T-helper 22 cell (primary cell): Measurements from ENCODE around the gene KDSR.
A peak's percentile ranks its signal among the peaks of the same experiment; 100 is the strongest.

Experiments used
- DNase-seq: peaks from one replicate; pipeline ENCODE4 v3.0.0-alpha.2; 2020; ENCODE audit warnings: low read depth

KDSR gene, protein sequence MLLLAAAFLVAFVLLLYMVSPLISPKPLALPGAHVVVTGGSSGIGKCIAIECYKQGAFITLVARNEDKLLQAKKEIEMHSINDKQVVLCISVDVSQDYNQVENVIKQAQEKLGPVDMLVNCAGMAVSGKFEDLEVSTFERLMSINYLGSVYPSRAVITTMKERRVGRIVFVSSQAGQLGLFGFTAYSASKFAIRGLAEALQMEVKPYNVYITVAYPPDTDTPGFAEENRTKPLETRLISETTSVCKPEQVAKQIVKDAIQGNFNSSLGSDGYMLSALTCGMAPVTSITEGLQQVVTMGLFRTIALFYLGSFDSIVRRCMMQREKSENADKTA

DNA sequence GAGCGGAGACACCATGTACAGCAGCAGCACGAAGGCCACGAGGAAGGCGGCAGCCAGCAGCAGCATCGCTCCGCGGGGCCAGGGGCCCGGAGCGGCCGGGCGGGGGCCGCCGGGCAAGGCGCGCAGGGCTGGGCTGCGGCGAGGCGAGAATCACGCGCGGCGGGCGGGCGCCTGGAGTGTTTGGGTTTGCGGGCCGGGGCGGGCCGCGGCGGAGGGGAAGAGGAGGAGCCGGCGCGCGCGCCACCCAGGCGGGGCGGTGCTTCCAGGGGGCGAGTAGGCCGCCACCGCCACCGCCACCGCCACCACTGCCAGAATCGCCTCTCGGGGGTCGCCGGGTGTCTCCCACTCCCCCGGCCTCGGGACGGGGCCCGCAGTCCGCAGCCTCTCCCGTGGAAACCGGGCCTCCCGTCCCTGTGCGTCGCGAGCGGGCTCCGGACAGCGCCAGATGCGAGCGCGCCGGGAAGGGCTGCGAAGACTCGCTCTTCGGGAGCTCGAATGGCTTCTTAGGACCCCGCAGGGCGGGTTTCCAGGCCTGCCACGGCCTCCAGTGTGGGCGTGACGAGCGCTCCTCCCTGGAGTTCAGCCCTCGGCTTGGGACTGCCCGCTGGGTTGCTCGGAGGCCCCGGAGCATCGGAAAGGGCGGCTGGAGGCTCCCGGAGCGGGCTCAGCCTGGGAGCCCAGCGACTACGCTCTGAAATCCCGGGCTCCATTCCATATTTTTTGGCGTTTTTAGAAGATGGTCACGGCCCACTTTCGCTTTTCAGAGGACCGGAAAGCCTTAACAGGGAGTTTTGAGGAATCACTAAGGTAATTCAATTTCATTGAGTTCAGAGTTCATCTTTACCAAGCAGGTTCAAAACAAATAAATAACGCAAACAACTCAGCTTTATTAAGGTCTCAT, at the start of gene KDSR:
TSS of gene KDSR (minus strand) at position 154 of the 901 bp plus-strand sequence. CDS start at position 66, 88 bp downstream.
- DNase-seq: peak; percentile 68

DNA sequence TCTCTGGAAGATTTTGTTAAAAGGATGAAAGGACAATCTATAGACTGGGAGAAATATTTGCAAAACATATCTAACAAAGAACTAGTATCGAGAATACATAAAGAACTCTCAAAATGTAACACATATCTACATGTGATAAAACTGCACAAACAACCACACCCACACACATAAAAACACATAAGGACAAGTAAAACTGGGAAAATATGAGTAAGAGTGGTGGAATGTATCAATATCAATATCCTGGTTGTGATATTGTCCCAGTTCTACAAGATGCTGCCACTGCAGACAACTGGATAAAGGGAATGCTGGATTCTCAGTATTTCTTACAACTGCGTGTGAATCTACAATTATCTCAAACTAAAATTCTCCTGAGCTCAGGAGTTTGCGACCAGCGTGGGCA, 45.9 kb upstream of the KDSR start:
- DNase-seq: no peak

DNA sequence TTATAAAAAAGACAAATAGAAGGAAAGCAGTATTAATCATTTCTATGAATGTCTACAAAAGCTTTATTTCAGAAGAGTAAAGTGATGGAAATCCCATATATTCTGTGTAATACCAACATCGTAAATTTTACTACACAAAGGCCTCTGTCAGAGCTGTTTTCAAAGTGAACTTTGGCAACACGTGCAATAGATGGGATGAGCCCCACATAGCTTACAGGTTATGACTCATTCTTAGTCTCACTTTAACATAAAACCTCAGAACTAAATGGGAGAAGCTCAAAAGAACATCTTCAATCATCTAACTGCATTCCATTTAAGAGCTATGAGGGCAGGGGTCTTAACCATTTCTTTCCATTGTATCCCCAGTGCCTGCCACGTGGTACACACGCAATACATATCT, 43.8 kb upstream of the KDSR start:
- DNase-seq: no peak

DNA sequence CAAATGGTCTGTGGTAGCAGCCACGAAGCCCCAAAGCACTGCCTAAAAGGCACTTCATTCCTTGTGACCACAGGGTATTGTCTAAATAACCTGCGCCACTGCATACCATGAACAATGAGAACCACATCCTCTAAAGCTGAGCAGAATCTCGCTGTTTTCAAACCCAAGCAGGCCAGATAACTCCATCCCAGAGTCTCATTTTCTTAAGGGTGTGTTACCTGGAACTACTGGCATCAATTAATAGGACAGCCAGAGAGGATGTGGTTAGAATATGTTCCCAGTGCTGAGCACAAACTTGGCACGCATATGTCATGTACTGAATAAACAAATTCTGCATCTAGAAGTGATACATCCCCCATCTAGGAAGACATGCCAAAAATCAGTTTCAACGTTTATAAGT, 42.3 kb upstream of the KDSR start:
- DNase-seq: no peak

DNA sequence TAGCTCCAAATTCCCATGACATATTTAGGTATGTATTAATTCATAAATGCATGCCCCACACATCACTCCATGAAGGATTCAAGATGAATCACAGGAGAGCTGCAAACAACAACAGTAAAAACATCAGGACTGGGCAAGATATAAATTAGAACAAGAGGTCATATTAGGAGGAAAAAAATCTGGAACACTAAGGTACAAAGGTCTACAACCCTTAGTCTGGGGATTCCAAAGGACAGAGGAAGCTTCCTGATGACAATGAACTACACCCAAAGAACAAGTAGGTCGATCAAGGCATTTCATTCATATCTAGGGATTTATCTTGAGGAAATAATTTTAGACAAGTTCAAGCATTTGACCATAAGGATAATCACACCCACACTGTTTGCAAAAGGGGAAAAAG, 40.7 kb upstream of the KDSR start:
- no peak for DNase-seq

DNA sequence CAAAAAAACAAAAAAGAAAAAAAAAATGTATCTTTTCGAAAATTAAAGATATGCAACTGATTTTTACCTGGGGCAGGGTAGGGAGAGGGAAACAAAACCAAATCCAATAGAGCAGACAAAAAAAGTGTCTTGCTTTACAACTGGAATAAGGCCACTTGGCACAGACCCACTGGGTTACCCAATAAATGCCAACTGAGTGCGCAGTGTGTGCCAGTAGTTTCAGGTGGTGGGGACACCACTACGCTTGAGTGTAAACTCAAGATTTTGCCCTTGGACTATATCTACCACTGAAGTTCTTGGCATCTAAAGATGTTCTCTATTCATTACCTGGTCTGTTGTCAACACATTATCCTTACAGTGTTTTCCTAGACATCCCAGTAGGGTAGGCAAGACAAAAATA, 39.0 kb upstream of the KDSR start:
- no peak for DNase-seq

DNA sequence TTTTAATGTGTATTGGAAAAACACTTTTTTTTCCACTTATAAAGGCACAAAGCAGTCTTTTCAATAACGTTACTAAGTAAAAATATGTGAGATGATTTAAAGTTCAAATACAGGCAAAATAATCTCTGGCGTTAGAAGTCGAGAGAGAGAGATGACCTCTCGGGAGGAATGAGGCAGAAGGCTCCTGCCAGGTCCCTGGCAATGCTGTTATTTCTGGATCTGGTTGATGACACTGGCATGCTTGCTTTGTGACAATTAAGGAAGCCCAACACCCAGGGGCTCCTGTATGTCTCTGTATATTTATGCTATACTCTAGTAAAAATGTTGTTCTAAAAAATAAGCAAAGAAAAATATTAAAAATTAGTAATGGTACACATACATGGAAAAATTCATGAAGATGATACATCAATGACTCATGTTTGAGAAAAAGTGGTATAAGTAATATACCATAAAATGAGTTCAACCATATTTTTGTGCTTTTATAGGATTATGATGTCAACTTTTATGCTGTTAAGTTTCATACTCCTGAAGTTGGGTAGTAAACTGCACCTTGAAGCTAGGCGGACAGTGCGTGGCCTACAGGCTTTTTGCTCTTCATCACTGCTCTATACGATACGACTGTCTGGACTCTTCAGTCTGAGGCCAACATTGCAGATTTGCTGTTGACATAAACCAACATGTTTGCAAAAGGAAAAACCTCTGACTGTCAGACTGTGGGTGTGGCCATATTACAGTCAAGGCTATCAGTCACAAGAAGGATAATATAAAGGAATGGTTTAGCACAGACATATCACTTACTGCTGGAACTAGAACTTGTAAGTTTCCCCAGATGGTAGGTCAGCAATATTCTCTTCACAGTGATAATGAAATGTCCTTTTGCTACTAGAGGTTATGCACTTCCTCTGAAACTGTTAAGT, 35.5 kb upstream of the KDSR start:
- no peak for DNase-seq

DNA sequence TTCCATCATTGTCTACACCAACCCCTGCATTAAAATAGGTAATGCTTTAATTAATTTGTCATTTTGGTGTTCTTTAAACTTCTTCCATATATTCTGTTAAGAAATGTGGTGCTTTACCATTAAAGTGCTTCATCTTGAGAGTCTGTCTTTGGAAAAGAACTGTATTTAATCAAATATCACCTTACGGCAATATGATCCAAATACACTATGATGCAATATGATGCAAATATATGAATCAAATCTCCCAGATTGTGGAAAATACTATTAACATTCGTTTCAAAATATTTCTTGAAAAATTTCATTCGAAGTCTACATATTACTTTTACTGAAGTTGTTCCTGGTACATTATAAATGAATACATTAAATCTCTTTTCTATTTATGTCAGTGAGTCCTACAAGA, 32.3 kb upstream of the KDSR start:
- DNase-seq: no peak

DNA sequence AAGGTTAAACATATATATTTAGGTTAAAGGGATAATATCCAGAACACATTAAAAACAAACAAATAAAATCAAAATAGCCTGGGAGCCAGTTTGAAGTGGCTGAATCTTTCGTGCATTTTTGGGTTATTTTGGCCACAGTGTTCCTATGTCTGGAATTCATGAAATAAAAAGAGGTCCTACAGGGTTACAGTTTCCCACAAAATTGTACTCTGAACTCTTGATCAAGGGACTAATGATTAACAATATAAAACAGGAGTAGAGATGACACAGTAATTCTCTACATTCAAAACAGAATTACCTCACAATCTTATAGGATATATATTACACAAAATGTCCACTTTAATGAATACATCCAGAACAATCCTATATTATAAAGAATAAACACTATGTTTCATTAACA, 30.3 kb upstream of the KDSR start:
- no peak for DNase-seq

DNA sequence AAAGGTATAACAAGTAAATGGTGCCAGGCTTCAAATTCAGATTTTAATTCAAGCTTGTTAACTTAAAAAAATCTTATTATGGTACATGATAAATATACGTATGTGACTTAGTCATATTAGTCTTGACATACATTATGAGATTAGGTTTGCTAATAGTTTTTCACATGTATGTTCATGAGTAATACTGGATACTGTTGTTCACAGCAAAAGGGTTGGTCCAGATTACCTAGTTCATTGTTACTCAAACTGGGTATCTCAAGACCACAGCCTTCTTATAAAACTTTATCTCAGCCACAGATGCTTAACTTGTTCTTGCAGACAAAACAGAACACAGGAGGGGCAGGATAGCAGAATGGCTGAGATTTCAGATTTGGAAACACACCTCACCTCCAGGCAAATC, 28.5 kb upstream of the KDSR start:
- DNase-seq: no peak

DNA sequence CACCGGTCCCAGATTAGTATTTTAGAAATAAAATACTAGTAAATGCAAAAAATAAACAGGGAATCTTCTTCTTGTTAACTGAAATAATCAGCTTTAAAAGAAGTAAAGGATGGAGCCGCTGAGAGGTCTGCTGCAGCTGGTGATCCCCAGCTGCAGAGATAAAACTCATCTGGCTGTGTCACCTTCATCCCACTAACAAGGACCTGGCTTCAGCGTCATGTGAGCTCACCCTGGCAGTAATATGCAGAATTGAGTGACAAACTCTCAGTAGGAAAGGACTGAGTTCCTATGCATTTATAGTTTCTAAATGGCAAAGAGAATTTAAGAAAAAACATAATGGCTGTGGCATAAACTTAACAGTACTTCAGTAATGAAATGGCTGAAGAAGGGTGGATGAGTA, 27.9 kb upstream of the KDSR start:
- DNase-seq: no peak

DNA sequence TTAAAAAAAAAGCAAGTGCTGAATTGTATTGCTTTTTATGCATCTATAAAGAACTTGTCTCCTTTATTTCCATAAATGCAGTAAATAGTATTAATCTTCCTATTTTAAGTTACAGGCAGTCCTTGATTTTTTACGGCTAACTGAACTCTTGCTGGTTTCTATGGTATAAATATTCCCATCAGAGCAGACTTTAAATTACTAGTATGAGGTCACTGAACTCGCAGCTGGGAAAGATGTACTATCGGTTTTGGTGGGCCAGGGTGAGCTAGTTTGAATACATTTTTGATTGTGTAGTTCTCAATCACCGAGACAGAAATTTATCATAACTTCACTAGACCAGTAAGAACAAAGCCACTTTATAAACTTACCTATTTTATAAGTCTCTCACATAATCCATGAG, 20.9 kb upstream of the KDSR start:
- DNase-seq: no peak

DNA sequence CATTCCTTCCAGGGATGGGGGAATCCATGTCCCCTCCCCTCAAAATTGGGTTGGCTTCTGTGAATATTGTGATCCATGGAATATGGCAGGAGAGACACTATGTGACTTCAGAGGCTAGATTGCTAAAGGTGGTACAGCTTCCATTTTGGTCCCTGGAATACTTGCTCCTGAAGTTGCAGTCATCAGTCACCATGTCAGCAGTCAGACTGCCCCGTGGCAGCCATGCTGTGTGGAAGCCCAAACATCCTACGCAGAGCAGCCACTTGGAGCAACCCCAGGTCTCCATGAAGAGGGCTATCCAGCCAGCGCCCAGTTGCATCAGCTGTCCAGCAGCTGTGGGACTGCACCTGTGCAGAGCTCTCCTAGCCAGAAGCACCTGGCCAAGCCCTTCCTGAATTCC, 15.8 kb upstream of the KDSR start:
- no peak for DNase-seq

DNA sequence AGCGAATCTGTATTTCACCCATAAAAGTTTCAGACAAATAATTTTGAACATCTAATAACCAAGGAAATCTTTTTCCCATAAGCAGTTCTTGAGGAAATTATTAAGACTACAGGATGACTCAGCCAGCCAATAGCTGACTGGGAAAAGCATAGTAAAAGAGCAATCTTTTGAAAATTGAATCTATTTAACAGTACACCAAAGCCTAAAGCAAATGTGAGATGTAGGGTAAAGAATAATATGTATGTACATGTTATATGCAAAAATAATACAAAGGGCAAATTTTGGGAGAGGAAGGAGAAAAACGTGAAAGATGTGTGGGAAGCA, 12.6 kb upstream of the KDSR start:
- DNase-seq: no peak

DNA sequence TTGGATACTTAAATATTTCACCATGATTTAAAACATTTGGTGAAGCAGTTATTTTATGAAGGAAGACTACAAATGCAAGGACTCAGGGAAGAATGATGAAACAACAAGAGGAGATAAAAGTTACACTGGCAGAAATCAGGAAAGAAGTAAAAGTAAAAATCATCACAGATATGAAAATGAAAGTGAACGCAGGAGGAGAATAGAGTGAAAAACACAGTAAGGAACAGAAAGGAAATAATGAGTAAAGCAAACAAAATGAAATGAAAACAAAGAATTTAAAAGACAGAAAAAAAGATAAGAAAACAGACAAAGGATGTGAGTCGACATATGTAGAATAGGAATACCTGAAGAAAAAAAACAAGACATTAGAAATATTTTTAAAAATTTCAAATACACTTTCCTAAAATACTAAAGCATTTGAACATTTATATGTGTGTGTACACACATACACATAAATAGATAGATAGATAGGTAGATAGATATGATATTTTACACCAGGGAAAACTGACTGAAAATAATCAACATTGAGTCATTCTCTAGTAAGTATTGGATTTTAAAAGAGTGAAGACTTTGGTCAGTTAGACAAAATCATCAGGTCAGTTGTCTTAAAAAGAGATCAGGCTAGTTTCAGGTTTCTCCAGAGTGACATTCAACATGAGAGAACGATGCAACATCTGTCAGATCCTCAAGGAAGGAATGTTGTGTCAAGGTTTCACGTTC, 12.1 kb upstream of the KDSR start:
- DNase-seq: no peak

DNA sequence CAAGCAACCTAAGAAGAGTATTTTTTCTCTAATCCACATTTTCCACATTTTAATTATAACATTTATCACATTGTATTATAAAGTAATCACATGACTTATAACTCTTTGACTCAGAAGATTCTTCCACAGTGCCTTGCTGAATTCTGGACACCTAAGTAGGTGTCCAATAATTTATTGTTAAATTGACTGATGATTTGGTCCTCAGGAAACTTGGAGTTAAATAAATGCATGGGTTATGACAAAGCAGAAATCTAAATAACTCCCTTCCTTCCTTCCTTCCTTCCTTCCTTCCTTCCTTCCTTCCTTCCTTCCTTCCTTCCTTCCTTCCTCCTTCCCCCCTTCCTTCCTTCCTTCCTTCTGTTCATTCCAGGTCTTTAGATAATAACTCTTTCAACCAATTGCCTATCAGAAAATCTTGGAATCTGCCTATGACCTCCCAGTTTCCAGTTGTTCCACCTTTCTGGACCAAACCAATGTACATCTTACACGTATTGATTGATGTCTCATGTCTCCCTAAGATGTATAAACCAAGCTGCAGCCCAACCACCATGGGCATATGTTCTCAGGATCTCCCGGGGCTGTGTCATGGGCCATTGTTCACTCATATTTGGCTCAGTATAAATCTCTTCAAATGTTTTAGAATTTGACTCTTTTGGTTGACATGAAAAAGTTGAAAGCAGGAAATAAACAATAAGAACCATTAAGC, 10.4 kb upstream of the KDSR start:
- no peak for DNase-seq

DNA sequence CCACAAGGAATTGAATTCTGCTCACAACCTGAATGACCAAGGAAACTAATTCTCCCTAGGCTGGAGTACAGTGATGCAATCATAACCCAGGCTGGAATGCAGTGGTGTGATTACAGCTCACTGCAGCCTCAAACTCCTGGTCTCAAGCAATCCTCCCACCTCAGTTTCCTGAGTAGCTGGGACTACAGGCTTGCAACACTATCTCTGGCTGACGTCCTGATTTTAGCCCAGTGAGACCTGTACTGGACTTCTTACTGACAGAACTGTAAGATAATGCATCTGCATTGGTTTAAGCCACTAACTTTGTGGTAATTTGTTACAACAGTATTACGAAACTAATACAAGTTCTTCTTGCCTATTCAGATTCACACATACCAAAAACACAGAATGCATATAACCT, 9.5 kb upstream of the KDSR start:
- no peak for DNase-seq

DNA sequence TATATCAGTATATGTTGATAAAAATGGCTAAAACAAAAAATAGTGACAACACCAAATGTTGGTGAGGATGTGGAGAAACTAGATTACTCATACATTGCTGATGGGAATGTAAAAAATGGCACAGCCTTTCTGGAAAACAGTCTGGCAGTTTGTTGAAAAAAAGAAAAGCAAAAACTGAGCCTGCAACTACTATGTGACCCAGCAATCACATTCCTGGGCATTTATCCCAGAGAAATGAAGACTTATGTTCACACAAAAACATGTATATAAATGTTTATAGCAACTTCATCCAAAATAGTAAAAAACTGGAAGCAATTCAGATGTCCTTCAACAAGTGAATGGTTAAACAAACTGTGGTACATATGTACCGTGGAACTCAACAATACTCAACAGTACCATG, 7.5 kb upstream of the KDSR start:
- no peak for DNase-seq

DNA sequence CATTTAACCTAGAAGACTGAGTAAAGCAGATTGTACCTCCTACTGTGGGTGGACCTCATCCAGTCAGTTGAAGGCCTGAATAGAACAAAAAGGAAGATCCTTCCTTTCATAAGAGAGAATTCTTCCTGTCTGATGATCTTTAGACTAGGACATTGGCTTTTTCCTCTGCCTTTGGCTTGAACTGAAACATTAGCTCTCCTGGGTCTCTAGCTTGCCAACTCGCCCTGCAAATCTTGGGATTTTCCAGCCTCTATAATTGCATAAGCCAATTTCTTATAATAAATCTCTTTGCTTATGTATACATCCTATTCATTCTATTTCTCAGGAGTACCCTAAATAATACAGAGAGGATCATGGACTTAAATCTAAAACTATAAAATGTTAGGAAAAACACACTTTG, 6.2 kb upstream of the KDSR start:
- no peak for DNase-seq

DNA sequence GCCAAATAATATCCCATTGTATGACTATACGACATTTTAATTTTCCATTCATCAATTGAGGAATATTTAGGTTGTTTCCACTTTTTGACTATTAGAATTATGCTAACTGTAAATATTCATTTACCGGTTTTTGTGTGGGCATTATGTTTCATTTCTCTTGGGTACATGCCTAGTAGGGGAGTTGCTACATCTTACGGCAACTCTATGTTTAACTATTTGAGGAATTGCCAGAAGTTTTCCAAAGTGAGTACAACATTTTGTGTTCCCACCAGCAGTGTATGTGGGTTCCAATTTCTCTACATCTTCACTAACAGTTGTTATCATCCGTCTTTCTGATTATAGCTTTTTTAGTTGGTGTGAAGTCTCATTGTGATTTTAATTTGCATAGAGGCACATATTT, 1.6 kb upstream of the KDSR start:
- no peak for DNase-seq
